ENCODE data around the gene HENMT1.
"Not testable (repeated sequence)": the region's sequence is repeated elsewhere in the genome, so short reads cannot be mapped to it uniquely, and the experiment has no call there.

HENMT1 gene

DNA sequence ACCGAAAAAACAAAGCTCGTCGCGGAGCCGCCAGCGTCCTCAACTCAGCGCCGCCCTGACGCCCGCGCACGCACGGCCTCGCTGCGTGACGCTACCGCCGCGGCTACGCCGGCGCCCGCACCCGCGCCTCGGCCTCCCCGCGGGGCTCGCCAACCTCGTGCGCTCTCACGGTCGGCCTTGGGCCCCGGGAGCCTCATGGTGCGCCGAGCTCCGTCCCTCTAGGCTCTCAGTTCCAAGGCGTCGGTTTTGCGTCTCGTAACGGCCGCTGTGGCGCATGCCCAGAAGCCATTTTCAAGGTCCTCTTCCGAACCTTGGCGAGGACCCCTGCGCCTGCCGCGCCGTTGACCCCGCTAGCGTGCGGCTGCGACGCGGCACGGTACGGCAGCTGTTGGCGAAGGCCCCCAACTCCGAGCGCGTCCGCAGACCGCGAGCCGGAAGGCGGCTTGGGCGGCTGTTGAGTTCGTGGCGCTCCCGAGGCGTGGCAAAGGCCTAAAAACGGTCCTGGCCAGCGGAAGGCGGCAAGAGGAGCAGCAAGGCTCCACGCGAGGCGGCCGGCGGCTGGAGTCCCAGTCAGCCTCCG is at the start of gene HENMT1:
HENMT1 (minus strand) TSS at position 64 of the 580 bp plus-strand sequence. CDS start 1,209 bp downstream, outside the sequence.
- no peak for DNase-seq

DNA sequence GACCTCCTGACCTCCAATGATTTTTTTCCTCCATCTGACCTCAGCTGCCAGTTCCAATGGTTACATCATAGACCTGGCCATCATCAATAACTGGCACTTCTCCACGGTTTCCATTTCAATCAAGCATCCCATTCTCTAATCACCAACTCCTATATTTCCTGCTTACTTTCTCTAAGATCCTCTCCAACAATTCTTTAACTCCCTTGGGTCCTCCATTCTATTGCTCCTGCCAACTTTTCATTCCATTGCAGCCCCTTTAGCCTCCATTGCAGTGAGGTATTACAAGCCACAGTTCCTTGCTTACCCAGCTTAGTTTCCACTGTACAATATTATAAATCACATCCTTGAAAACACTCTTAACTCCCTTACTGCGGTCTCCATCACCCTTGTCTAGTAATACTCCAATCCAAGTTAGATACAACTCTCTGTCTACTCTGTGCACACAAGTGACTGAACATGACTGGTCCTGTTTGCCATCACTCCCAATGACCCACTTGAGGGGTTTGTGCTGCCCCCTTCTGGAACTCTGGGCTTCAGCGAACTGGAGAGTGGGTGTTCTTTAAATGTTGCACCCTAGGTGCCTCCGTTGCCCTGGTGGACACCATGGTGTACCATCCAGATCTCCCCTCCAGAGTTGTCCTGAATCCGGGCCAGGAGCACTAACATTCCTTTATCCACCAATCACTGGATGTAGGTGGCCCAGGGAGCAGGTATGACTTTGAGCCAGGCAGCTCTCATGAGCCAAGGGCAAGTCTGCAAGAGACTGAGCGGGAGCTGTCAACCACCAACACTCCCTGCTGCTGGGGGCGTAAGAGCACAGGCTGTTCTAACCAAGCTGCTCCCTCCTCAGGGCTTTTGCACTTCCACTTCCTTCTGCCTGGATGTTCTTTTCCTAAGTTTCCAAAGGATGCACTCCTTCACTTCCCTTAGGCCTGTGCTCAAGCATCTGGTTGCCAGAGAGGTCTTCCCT is 48.1 kb upstream of the HENMT1 start:
- no peak for DNase-seq

DNA sequence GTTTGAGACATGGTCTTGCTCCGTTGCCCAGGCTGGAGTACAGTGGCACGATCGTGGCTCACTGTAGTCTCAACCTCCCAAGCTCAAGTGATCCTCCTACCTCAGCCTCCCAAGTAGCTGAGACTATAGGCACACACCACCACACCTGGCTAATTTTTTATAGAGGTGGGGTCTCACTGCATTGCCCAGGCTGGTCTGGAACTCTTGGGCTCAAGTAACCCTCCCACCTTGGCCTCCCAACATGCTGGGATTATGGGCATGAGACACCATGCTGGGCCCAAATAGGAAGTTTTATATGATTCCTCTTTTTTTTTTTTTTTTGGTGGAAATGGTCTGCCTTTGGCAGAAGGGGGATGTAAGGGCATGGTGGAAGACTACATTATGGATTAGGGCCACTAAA is 45.8 kb upstream of the HENMT1 start:
- no peak for DNase-seq

DNA sequence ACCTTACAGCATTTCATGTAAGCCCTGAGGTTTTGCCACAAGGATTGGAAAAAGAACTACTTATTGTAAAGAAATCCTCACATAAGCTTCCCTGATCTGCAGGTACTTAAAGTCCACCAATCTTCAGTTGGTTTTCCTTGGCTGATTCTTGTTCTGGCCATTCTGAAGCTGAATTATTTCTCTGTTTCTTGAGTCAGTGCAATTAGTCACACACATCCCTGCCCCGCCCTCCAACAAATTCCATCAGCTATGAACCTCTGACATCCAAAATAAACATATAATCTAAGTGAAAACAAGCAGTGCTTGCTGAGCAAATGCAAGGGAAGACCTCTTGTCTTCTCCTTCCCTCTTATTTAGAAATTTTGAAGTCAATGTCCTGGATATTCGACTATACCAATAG is 43.6 kb upstream of the HENMT1 start:
- DNase-seq = no peak

DNA sequence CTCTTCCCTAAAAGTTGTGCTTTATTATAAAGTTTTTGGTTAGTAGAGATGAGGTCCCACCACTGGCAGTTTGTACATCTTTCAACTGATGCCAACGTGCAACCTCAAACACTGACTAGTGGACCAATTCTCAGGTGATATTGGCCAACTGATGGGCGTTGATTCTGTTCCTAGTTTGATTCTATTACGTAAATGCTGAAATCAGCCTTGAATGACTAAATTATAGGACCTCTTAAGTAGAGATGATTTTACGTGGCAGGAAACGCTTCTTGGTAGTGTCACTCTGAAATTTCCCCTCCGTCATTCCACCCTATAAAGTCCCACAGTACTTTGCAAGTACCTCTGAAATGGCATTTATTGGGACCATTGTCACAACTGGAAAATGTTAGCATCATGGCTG is 43.0 kb upstream of the HENMT1 start:
- DNase-seq = no peak

DNA sequence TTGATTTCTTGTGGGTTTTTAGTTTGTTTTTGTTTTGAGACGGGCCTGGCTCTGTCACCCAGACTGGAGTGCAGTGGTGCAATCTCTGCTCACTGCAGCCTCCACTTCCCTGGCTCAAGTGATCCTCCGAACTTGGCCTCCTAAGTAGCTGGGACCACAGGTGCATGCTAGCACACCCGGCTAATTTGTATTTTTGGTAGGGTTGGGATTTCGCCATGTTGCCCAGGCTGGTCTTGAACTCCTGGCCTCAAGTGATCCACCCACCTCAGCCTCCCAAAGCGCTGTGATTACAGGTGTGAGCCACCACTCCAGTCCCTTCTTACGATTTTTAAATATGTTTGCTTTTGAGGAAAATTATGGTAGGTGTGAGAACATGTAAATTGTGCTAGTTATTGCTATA is 41.2 kb upstream of the HENMT1 start:
- DNase-seq = not testable (repeated sequence)

DNA sequence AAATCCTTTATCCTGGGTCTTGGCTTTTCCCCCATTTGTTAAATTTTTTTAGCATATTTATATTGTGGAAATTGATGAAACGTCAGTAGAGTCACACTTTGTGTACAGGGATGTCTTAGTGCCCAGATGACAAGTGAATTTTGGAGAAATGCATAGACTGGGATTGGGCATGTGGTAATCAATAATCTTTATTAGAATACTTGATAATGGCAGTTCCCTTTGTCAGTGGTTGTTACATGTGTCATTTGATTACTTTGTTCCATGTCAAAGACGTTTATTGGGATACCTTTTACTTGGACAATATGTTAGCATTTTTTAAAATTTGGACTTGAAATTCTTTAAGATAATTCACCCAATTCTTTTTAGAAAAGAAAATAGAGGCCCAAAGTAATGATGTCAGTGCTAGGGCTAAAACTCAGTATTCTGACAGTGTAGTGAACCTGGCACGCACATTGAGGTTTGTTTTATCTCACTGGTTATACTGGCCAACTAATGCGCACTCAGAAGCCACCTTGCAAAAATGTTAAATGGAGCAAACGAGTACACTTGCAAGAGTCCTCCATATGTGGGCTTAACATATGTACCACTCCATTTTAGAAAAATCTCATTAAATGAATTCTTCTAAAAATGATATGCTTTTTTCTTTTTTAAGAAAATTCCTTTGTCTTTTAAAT is 40.4 kb upstream of the HENMT1 start:
- no peak for DNase-seq

DNA sequence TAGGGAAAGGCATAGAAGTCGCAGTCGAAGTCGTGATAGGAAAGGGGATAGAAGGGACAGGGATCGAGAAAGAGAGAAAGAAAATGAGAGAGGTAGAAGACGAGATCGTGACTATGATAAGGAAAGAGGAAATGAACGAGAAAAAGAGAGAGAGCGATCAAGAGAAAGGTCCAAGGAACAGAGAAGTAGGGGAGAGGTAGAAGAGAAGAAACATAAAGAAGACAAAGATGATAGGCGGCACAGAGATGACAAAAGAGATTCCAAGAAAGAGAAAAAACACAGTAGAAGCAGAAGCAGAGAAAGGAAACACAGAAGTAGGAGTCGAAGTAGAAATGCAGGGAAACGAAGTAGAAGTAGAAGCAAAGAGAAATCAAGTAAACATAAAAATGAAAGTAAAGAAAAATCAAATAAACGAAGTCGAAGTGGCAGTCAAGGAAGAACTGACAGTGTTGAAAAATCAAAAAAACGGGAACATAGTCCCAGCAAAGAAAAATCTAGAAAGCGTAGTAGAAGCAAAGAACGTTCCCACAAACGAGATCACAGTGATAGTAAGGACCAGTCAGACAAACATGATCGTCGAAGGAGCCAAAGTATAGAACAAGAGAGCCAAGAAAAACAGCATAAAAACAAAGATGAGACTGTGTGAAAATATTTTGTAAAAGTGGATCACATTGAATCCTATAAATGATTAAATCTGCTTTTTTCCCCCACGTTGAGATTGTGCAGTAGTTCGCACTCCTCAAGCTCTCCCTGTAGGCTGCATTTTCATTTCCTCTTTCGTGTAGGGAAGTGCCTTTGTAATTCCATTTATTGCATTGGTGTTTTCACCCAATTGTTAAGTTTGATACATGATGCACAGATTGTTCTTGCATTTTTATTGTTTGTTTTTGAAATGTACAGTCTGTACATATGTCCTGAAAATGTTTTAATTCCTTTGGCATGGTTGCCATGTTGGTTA is 38.8 kb upstream of the HENMT1 start:
- DNase-seq = no peak

DNA sequence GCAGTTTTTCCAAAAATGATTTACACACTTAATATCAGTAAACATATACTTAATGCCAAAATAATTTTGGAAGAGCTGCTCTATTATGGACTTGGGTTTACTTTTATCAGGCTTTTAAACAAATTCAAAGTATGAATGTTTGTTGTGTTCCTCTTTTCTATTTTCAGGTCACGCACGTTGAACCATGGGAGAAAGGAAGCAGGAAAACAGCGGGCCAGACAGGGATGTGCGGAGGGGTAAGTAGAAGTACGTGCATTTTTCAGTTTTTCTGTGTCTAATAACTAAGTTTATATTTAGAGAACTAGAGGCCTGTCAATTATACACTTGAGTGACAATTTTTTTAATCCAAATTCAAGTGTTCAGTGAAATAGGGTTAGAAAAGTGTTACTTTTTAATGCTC is 34.6 kb upstream of the HENMT1 start:
- DNase-seq = no peak

DNA sequence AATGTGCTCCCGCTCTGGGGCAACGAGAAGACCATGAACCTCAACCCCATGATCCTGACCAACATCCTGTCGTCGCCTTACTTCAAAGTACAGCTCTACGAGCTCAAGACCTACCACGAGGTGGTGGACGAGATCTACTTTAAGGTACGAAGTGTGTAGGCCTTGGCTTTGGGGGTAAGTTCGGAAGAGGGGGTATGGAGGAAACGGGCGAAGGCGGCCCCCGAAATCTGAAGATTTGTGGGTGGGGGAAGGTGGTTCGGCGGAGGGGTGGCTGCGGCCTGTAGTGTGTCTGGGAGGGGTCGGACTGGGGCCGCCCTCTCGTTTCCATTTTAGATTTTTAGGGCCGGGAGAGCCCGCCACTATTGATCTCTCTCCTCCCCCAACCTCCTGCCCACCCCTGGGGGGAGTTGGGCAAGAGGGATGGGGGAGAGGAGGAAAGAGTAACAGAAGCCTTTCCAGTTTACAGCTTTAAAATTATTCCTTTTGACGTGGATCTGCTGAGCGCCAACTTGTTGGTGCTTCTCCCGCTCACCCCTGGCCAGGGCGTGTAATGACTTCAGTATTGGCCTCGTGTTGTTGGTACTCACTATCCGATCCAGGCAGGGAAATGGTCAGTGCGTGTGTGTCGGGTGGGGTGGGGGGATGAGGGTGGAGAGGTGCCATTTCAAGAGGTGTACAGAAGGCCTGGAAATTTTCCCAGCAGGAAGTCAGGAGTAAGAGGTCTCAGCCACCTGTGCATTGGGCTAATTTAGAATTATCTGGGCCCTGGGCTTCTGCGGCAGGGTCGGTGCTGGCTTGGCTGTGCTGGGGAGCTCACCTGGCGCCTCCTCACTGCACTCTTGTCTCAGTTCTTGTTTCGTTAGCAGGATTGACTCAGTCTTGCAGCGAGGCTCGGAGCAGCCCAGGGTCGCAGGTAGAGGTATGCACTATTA is 32.1 kb upstream of the HENMT1 start:
- peak; percentile 71 for DNase-seq

DNA sequence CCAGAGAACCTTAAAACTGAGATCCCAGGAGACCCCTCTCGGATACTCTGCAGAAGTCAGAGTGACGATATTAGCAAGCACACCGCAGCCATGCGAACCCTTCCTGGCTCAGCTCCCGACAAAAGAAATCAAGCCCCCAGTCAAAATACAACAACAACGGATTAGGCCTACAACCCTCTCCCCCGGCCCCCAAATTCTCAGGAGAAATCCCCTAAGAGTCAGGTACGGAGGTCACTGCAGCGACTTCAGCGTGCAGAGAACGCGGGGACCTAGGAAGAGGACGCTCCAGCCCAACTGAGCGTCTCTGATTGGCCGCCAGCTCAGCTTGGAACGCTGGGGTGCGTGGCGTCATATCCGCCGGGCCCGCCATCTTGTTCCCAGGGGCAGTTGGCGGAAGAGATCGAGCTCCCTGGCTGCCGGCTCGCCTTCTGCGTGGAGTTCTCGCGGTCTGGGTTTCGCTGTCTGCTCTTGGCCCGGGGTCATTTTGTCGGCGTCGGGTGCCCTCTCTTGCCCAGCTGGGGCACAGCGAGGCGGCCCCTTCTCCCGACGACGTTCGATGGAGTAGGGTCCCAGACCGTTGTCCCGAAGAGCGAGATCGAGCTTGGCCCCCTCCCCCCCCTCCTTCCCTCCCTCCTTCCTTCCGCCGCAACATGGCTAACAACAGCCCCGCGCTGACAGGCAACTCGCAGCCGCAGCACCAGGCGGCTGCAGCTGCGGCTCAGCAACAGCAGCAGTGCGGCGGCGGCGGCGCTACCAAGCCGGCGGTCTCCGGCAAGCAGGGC is 31.2 kb upstream of the HENMT1 start, which contains the start of gene PRPF38B:
PRPF38B (plus strand) TSS at position 369 of the 782 bp plus-strand sequence; CDS start at position 651, 282 bp downstream.
- DNase-seq = peak; percentile 90

DNA sequence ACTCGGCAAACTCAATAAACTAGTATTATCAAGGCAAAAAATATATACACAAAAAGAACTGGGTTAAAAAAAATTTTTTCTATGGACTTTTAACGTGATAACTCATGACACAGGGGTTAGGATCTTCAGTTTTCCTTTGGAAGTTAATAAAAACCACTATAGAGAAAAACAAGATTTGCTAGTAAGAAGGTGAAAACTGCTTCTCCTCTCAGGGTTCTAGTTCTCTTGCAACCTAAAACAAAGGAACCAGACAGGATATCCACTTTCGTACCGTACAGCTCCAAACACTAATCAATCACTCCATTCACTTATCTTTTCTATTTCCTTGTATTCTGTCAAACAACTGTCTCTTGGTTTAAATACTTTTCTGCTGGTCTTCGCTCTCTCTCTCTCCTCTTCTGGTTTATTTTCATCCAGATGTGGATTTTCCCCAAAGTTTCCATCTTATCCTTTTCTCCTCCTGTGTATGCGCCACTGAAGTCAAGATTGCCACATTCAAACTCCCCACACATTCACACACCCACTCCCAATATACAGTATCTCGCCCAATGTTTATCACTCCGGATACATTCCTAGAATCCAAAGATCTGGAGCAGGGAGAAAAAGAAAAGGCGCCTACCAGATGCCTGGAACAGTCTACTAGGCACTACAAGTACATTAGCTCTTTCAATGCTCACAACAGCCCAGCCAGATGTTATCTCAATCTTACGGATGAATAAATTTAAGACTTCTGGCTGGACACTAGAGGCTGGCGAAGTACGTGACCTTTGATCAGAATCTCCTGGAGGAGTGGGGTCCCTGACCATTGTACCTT is 30.4 kb upstream of the HENMT1 start:
- no peak for DNase-seq

DNA sequence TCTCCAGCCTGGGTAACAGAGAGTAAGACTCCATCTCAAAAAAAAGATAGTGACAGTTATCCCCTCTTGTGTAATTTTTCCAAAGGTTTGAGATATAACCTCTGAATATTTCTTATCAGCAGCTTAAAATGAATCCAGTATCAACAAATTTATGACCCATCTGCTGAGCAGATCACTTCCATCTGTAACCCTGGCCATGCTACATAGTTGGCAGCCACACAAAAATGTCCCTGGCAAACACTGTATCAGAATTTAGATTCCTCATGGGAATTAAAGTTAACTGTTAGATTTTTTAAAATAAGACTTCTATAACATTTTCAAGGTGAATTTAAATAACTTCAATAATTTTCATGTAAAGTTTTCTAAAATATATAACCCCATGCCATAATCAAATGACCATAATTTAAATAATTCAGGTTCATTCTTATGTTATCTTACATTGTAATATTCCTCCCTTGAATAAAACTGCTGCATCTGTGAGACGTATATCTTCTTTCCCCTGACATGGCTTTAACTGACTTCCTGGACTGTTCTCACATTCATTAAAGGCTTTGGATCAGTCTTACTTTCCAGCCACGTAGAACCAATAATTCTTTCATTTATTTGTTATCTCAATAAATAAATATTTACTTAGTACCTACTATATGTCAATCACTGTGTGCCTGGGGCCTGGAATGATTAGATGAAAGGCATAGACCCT is 25.9 kb upstream of the HENMT1 start:
- no peak for DNase-seq

DNA sequence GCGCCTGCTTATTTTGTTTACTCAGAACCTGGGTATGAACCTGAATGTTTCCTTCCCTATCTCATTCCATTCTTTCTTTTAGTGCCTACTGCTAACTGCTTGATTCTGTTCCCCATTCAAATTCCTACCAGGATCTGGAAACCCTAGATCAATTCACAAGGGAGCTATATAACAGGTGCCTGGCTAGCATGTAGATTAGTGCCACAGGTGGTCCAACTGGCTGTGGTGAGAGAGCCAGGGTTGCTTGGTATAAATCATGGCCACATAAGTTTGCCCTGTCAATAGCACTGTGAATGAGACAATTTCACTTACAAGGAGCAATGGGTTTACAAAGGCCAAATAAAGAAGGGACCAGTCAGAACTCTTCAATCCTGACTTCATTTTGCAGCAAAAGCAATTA is 24.6 kb upstream of the HENMT1 start:
- DNase-seq = no peak

DNA sequence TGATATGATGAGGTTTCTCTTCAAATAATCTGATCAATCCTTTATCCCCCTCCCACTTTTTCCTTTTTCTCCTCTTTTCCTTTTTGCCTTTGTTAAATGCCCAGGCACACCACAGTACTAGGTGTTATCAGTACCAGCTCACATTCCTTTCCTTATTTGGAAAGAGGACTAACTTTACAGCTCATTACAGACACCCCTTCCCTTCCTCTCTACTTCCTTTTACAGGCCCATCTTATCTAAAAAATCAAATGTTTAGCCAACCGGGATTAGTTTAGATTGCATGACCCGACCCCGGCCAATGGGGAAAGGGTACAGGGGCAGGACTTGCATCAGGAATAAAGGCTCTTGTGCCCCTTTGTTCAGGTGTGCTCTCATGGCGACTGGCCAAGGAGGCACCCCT is 20.8 kb upstream of the HENMT1 start:
- DNase-seq = not testable (repeated sequence)

DNA sequence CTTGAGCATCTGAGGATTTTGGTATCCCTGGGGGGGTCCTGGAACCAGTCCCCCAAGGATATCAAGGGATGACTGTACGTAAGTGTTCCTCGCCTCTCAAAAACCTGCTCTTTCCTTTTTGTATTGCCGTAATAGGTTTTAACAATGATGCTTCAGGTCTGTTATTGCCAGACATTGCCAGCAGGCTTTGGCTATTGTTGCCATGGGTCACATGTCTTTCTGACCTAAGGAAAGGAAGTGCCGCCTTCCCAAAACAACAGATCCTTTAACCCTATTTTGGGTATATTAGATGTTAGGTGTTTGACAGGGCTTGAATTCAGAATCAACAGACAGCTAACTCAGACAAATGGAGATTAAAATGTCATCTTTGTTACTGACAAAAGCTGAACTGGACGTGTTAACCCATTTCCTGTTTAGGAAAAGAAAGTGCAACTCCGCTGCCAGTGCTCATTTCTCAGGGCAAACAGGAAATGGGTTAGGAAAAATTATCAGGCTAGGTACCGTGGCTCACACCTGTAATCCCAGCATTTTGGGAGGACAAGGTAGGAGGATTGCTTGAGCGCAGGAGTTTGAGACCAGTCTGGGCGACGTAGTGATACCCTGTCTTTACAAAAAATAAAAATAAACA is 18.8 kb upstream of the HENMT1 start:
- DNase-seq = no peak

DNA sequence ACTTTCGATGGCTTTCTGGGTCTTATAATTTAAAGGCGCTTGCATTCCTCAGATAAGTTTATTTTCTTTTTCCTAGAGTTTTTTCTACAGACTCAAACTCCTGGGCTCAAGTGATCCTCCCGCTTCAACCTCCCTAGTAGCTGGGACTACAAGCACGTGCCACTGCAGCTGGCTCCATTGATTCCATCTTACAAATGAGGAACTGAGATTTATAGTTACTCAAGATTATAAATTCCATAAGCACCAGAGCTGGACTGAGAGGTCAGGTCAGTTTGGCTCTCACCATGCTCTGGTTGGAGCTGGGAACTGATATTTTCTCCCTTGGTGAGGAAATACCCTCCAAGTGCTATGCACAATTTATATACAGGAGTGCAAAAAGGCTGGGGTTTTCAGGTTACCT is 17.8 kb upstream of the HENMT1 start:
- DNase-seq = no peak

DNA sequence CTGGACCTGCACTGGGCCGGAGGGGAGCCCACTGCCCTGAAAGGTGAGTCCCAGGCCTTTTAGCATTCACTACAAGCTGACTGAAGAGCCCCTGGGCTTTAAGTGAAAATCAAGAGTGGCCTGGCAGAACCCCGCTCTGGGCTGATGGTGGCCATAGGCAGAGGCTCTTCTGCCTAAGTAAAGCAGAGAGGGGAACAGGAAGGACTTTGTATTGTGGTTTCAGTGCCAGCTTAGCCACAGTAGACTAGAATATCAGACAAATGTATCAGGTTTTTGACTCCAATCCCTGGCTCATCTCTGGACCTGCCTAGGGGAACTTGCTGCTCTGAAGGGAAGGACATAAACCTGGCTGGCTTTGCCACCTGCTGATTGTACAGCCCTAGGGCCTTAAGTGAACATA is 10.2 kb upstream of the HENMT1 start:
- DNase-seq = no peak

Measured in NCI-H1694 treated with DMSO at 0.1 percent for 48 hours (cell line).